A673 (cell line): ENCODE data around the gene RBM19. TPM values are rescaled to one million over a fixed set of nuclear protein-coding genes. Genes with fewer than 3 reads are reported as not detected.

Source experiments
- BruUV-seq: library from RNA; stranded (reverse); fragments of 400-500 nt; replicated peaks from 2 replicates; lab custom pipeline; 2021; lab: Mats Ljungman, UMichigan
- CTCF ChIA-PET: fragments of 300-600 bp; sonication (Branson Sonifier 250); formaldehyde crosslinking; loops from one replicate; lab custom pipeline; 2022; ENCODE audit warnings: antibody characterized with exemption; lab: Charles Lee
- POLR2A ChIA-PET: fragments of 300-600 bp; sonication (Branson Sonifier 250); formaldehyde crosslinking; loops from one replicate; lab custom pipeline; 2022; ENCODE audit warnings: antibody characterized with exemption; ENCODE audit not compliant: low non-redundant PET; lab: Charles Lee
- DNase-seq: peaks from one replicate; pipeline ENCODE4 v3.0.0-alpha.2; 2015; ENCODE audit warnings: low spot score
- H3K27ac ChIP-seq: fragments of 200-600 bp; sonication (generic); 2 replicates; pipeline ENCODE4 v1.5.1; 2016; ENCODE audit warnings: mixed run types, low read depth, mild to moderate bottlenecking, mixed read lengths, antibody characterized with exemption, low read length; ENCODE audit not compliant: poor library complexity, severe bottlenecking
- H3K27me3 ChIP-seq: fragments of 200-600 bp; sonication (generic); replicated peaks from 2 replicates; pipeline ENCODE4 v1.6.1; 2017; ENCODE audit warnings: mixed run types, low read depth, mild to moderate bottlenecking, mixed read lengths, antibody characterized with exemption, low read length; ENCODE audit not compliant: insufficient read depth, poor library complexity
- H3K36me3 ChIP-seq: fragments of 200-600 bp; sonication (generic); 2 replicates; pipeline ENCODE4 v1.6.1; 2016; ENCODE audit warnings: mixed run types, mild to moderate bottlenecking, mixed read lengths, antibody characterized with exemption, low read length; ENCODE audit not compliant: insufficient read depth, poor library complexity, severe bottlenecking
- H3K4me1 ChIP-seq: fragments of 200-600 bp; sonication (generic); 2 replicates; pipeline ENCODE4 v1.6.1; 2017; ENCODE audit warnings: mixed run types, mild to moderate bottlenecking, mixed read lengths, antibody characterized with exemption, low read length; ENCODE audit not compliant: insufficient read depth, poor library complexity, severe bottlenecking
- H3K4me3 ChIP-seq: fragments of 200-600 bp; sonication (generic); 2 replicates; pipeline ENCODE4 v1.5.1; 2016; ENCODE audit warnings: low read depth, mixed run types, mild to moderate bottlenecking, mixed read lengths, low read length; ENCODE audit not compliant: poor library complexity, severe bottlenecking
- H3K9me3 ChIP-seq: fragments of 200-600 bp; sonication (generic); 2 replicates; pipeline ENCODE4 v1.6.1; 2016; ENCODE audit warnings: mixed run types, low read depth, mild to moderate bottlenecking, mixed read lengths, antibody characterized with exemption, low read length; ENCODE audit not compliant: poor library complexity, severe bottlenecking
- EZH2 ChIP-seq: fragments of 200-600 bp; sonication (generic); IDR thresholded peaks from 2 replicates; pipeline ENCODE4 v1.6.1; 2017; ENCODE audit warnings: borderline replicate concordance, low read depth, mild to moderate bottlenecking, mixed read lengths, antibody characterized with exemption, low read length; ENCODE audit not compliant: poor library complexity, severe bottlenecking
- intact Hi-C: fragments of 100-400 bp; cut with micrococcal nuclease; formaldehyde crosslinking; loops from one replicate; pipeline ENCODE4 v1.10.0; 2022; ENCODE audit not compliant: unreplicated experiment
- total RNA-seq: library from RNA; stranded (reverse); gene quantifications from 2 replicates; pipeline ENCODE4 v1.2.3, GENCODE V29; 2021
- TF ChIP-seq, protein P1 (sequence below): fragments of 300-800, 200-600 bp; sonication (generic); conservative IDR thresholded peaks from 2 replicates; pipeline ENCODE4 v1.5.1; 2017; ENCODE audit warnings: low read depth, mild to moderate bottlenecking, antibody characterized with exemption, low read length, moderate library complexity, mixed read lengths

RBM19 gene
- total RNA-seq, 1 experiment from 2014 or later: 47.1 TPM

DNA sequence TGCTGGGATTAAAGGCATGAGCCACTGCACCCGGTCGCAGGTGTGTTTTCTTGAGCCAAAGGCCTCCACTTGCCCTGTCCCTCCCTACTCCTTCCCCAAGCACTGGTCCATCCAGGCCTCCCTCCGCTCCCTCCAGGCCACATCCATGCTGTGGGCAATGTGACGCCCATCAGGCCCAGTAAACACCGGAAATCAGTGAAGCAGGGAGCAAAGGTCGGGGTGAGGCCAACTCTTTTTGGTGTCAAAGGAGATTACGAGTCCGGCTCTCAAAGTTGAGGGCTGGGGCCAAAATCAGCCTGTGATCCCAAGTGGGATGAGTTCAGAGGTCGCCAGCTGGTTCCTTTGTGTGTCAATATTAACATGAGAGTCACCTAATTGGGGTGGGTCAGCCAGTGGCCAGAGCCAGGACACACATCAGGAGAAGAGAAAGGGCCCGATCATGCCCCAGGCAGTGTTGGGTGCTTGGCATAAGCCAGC is 195.7 kb downstream of the RBM19 start:
- Histone ChIP-seq H3K27me3 (no peaks in the 10 kb centered on the region), H3K36me3 (no peaks in the 10 kb centered on the region), H3K4me3 (no peak overlapping the region), H3K27ac (no peak overlapping the region), H3K4me1 (peaks cover 7% of the 10 kb centered on the region), H3K9me3 (no peaks in the 10 kb centered on the region)
- intact Hi-C loops: no loop called here
- BruUV-seq: no TSS peak
- POLR2A ChIA-PET: no interaction called here
- DNase-seq: no peak
- TF ChIP-seq, protein P1, sequence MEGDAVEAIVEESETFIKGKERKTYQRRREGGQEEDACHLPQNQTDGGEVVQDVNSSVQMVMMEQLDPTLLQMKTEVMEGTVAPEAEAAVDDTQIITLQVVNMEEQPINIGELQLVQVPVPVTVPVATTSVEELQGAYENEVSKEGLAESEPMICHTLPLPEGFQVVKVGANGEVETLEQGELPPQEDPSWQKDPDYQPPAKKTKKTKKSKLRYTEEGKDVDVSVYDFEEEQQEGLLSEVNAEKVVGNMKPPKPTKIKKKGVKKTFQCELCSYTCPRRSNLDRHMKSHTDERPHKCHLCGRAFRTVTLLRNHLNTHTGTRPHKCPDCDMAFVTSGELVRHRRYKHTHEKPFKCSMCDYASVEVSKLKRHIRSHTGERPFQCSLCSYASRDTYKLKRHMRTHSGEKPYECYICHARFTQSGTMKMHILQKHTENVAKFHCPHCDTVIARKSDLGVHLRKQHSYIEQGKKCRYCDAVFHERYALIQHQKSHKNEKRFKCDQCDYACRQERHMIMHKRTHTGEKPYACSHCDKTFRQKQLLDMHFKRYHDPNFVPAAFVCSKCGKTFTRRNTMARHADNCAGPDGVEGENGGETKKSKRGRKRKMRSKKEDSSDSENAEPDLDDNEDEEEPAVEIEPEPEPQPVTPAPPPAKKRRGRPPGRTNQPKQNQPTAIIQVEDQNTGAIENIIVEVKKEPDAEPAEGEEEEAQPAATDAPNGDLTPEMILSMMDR: no peak
- no peak for TF ChIP-seq EZH2
- CTCF ChIA-PET: no interaction called here

DNA sequence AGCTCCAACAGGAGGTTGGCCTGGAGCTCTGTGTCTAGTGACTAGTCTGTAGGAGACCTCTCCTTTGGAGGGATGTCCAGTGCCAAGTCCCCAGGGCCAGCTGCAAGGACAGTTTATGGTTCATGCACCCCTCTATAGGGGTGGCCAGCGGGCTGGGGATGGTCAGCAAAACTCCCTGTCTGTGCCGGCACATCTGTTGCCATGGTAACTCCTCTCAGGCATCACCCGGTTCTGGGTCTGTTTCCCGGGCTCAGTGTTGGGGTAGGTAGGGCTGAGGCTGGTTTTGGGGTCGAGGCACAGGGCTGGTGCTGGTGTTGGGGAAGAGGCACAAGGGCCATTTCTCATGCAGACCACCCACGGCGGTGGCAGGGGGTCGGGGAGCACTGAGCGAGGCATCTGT is 196.8 kb downstream of the RBM19 start:
- Histone ChIP-seq H3K4me1 (peaks cover 7% of the 10 kb centered on the region), H3K9me3 (no peaks in the 10 kb centered on the region), H3K36me3 (no peaks in the 10 kb centered on the region), H3K27ac (no peak overlapping the region), H3K27me3 (no peaks in the 10 kb centered on the region), H3K4me3 (no peak overlapping the region)
- POLR2A ChIA-PET: no interaction called here
- BruUV-seq: no TSS peak
- intact Hi-C loops: no loop called here
- DNase-seq: no peak
- CTCF ChIA-PET: no interaction called here
- no peak for TF ChIP-seq EZH2
- TF ChIP-seq, protein P1: no peak

DNA sequence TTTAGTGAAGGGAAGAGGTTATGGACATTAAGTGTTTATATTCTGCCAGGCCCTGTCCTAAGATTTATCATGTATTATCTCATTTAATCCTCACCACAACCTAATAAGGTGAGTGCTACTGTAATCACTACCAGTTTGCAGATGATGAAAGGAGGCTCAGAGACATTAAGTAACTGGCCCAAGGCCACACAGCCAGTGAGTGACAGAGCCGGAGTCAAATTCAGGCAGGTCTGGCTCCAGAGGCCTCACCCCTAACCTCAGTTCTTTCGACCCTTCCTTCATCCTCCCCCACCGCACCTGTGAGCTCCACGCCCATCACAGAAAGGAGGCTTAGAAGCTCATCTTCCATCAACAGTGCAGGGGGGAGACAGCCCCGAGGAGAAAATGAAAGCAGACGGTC is 197.3 kb downstream of the RBM19 start:
- TF ChIP-seq, protein P1: no peak
- TF ChIP-seq EZH2: no peak
- BruUV-seq: no TSS peak
- ChIA-PET CTCF (no interaction called here), POLR2A (no interaction called here)
- Histone ChIP-seq H3K9me3 (no peaks in the 10 kb centered on the region), H3K27ac (no peak overlapping the region), H3K36me3 (no peaks in the 10 kb centered on the region), H3K4me1 (peaks cover 7% of the 10 kb centered on the region), H3K4me3 (no peak overlapping the region), H3K27me3 (no peaks in the 10 kb centered on the region)
- no peak for DNase-seq
- intact Hi-C loops: no loop called here
